Pancreas (tissue), 10 donors: Measurements from ENCODE around the gene TCF4. TPM values are rescaled to one million over a fixed set of nuclear protein-coding genes. Genes with fewer than 3 reads are reported as not detected.

ENCODE experiments used
- ATAC-seq, 4 donors: fragments of 200-7000 bp; cut with Tn5 transposase; one replicate each; pipeline versions ENCODE4 v1.8.0 to v1.9.1; 2020; ENCODE audit warnings: mild to moderate bottlenecking in 4 of 4, moderate library complexity in 4 of 4
- DNase-seq, 6 donors: peaks; one replicate each; pipeline ENCODE4 v3.0.0-alpha.2; 2020
- FAIRE-seq: peaks from 2 replicates; lab custom pipeline; 2012; peaks lifted over from hg19 to GRCh38; lab: Jason Lieb, UNC
- H3K27ac ChIP-seq, 4 donors: fragments of 200-600 bp; sonication (generic); 1 replicate in 3 of 4; 2 replicates in 1 of 4; pipeline versions ENCODE4 v1.5.0 to v1.8.0; 2020
- H3K27me3 ChIP-seq, 4 donors: fragments of 200-600 bp; one replicate each; pipeline ENCODE4 v1.8.0; 2021
- H3K36me3 ChIP-seq, 3 donors: fragments of 200-600 bp; sonication (generic) in 1 of 3; one replicate each; pipeline versions ENCODE4 v1.5.0 to v1.8.0; 2020 to 2021
- H3K4me1 ChIP-seq, 3 donors: fragments of 200-600 bp; one replicate each; pipeline ENCODE4 v1.8.0; 2021
- H3K4me3 ChIP-seq, 4 donors: fragments of 200-600 bp; sonication (generic) in 2 of 4; one replicate each; pipeline versions ENCODE4 v1.5.0 to v1.8.0; 2020 to 2021
- H3K9me3 ChIP-seq, 4 donors: fragments of 200-600 bp; one replicate each; pipeline ENCODE4 v1.8.0; 2021
- WGBS, 2 donors: extraction: QIAGEN DNeasy Blood & Tissue Kit; methylation state at CpG; one replicate each; pipeline ENCODE4 v1.1.7; 2013; 5-methylcytosine and 5-hydroxymethylcytosine counted together
- intact Hi-C, 3 donors: fragments of 100-400 bp; cut with DNase I; formaldehyde crosslinking; loops; one replicate each; pipeline versions ENCODE4 v1.11.1 to v1.14.2; 2022
- polyA plus RNA-seq, 2 donors: library from polyadenylated mRNA; stranded (reverse); fragments of 200-250 nt; gene quantifications; one replicate each; pipeline ENCODE4 v1.2.3, GENCODE V29; 2013
- total RNA-seq, 6 donors: library from RNA; stranded (reverse); fragmentation: NEBNext Ultra II Directional in 4 of 6; extraction: Animal tissue kit (Norgen Biotek cat#: 25700) in 4 of 6; gene quantifications; one replicate each; pipeline versions ENCODE4 v1.2.1 to v1.2.4, GENCODE V29; 2021 to 2023
- TF ChIP-seq, protein P1 (sequence below), 4 donors: fragments of 200-600 bp; sonication (generic) in 3 of 4; IDR thresholded peaks; one replicate each; pipeline versions ENCODE4 v1.5.0 to v1.8.0; 2021; ENCODE audit warnings: antibody characterized with exemption in 4 of 4
- donor health status: healthy with polysubstance abuse.
- donor health status: DM: no; HTN: no; CAD: no; lungs with moderate emphysema.
- donor health status: DM: no; HTN: no; CAD: no.
- donor health status: control.
- donor health status: control.
- donor health status: Bipolar disorder and iron deficiency.
- donor health status: DM: yes; HTN: yes; CAD: no.
- donor health status: DM: no; HTN: no; CAD: no.
- donor health status: DM: no; HTN: no; CAD: no.
- donor health status: DM: yes; HTN: yes; CAD: no.

The TCF4 gene
- total and polyA plus RNA-seq, 8 donors = 4.4 to 27.9 (median 10.5) TPM

DNA sequence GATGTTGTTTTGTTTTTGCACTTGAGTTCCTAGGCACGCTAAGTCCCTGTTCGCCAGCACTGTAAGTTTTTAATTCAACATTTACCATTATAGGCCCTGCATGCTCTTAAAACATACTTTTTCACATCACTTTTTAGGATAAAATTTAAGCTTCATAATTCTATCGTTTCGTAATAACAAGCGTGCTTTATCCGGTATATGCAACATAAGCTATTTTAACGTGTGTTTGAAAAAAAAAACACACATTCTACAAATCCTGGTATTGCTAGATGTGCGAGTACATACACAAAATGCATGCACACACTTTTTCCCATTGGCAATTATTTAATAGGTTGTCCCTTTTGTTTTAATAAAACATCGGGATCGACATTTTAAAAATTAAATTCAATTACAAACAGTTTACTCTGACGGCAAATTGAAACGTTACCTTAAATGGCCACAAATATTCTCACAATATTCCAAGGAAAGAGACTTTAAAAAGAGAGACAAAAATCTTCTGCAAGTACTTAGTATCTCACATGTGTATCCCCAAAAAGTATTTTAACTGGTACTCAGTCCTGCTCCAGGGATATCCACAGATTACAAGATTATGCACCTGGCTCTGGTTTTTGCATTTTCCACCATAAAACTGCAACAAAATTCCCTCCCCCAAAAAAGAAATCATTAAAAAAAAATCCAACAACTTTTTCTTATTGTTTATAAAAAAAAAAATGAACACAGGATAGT is 1.0 kb upstream of the TCF4 start:
- no peaks in the 10 kb centered on the region for H3K4me1 ChIP-seq
- peak overlapping the region; percentile 3 to 53 (median 42) for H3K4me3 ChIP-seq
- H3K36me3 ChIP-seq = no peaks in the 10 kb centered on the region
- TF ChIP-seq, protein P1, sequence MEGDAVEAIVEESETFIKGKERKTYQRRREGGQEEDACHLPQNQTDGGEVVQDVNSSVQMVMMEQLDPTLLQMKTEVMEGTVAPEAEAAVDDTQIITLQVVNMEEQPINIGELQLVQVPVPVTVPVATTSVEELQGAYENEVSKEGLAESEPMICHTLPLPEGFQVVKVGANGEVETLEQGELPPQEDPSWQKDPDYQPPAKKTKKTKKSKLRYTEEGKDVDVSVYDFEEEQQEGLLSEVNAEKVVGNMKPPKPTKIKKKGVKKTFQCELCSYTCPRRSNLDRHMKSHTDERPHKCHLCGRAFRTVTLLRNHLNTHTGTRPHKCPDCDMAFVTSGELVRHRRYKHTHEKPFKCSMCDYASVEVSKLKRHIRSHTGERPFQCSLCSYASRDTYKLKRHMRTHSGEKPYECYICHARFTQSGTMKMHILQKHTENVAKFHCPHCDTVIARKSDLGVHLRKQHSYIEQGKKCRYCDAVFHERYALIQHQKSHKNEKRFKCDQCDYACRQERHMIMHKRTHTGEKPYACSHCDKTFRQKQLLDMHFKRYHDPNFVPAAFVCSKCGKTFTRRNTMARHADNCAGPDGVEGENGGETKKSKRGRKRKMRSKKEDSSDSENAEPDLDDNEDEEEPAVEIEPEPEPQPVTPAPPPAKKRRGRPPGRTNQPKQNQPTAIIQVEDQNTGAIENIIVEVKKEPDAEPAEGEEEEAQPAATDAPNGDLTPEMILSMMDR (IDR thresholded peaks at IDR 0.05) = no peak
- ATAC-seq = peak in 2 of 4 donors; percentile 2 to 17
- intact Hi-C loops = no loop called here
- H3K27me3 ChIP-seq = no peaks in the 10 kb centered on the region
- H3K9me3 ChIP-seq = no peaks in the 10 kb centered on the region
- 9 to 19% methylated on average over 12 of the region's 12 CpGs for WGBS, 2 donors
- no peak for DNase-seq
- peak; percentile 9 for FAIRE-seq
- H3K27ac ChIP-seq = peak overlapping the region in 3 of 4 donors; percentile 22 to 73 (median 54)

DNA sequence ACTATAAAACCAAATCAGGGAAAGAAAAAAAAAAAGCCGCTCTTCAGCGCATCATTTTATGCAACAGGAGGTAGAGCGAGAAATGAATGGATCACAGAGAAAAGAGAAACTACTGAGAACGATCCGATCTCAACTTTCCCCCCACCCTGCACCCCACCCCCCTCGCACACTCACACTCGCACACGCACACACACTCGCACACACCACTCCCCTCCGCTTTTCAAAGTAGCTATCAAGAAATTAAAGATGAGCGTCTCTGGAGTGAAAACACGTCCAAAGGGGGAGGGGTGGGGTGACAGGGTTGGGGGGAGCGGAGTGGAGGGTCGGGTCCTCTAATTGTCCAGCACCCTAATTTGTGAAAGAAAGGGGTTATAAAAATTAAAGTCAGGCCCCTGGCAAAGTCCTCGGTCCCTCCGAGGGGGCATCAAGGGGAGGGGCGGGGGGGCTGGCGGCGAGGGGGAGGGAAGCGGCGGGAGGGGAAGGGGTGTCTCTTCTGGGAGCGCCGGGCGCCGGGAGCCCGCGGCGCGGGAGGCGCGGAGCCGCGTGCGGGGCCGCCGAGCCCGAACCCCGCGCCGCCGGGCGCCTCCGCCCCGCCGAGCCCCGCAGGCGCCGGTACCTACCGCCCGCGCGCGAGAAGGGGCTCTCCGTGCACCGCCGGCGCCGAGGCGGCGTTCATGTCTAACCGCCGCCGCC is 428 bp downstream of the TCF4 start:
- Histone ChIP-seq H3K27me3 (peaks cover 0 to 3% (median 0%) of the 10 kb centered on the region in 4 donors), H3K27ac (peak overlapping the region in 2 of 4 donors; percentile 54 to 73), H3K4me1 (no peaks in the 10 kb centered on the region), H3K9me3 (no peaks in the 10 kb centered on the region), H3K36me3 (no peaks in the 10 kb centered on the region), H3K4me3 (peak overlapping the region; percentile 28 to 53 (median 42))
- TF ChIP-seq, protein P1 (IDR thresholded peaks at IDR 0.05) = no peak
- DNase-seq = peak in 1 of 6 donors; percentile 21
- intact Hi-C loops = no loop called here
- FAIRE-seq = no peak
- 0 to 1% methylated on average over 38 to 63 of the region's 63 CpGs for WGBS, 2 donors
- ATAC-seq = no peak

DNA sequence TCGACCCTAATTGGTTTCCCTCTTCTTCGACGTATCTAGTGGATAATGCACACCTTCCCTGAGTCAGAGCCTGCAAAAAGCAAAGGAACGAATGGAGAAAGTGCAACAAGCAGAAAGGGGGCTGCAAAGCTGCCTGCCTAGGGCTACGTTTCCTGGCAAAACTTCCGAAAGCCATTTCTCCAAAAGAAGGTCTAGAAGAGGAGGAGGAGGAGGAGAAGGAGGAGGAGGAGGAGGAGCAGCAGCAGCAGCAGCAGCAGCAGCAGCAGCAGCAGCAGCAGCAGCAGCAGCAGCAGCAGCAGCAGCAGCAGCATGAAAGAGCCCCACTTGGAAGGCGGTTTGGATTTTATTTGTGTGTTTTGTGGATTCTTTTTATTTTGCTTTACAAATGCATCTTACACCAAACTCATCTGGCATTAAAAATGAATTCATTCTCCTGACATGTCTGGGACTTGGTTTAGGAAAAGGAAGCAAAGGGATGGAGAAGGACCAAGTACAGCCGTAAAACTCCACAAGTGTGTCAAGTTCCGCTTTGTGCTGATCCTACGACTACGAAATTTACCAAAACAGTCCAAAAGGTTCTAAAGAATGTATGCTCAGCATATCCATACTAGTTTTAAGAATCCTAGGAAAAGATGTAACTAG is 2.0 kb downstream of the TCF4 start:
- Histone ChIP-seq H3K27ac (peak overlapping the region in 1 of 4 donors; percentile 10), H3K4me3 (peak overlapping the region in 1 of 4 donors; percentile 23), H3K27me3 (peaks cover 0 to 3% (median 0%) of the 10 kb centered on the region in 4 donors), H3K4me1 (no peaks in the 10 kb centered on the region), H3K9me3 (no peaks in the 10 kb centered on the region), H3K36me3 (no peaks in the 10 kb centered on the region)
- no peak for ATAC-seq
- no peak for DNase-seq
- TF ChIP-seq, protein P1 (IDR thresholded peaks at IDR 0.05) = no peak
- FAIRE-seq = no peak
- WGBS, 2 donors = 74% methylated on average over 11 of the region's 11 CpGs
- intact Hi-C loops = no loop called here

DNA sequence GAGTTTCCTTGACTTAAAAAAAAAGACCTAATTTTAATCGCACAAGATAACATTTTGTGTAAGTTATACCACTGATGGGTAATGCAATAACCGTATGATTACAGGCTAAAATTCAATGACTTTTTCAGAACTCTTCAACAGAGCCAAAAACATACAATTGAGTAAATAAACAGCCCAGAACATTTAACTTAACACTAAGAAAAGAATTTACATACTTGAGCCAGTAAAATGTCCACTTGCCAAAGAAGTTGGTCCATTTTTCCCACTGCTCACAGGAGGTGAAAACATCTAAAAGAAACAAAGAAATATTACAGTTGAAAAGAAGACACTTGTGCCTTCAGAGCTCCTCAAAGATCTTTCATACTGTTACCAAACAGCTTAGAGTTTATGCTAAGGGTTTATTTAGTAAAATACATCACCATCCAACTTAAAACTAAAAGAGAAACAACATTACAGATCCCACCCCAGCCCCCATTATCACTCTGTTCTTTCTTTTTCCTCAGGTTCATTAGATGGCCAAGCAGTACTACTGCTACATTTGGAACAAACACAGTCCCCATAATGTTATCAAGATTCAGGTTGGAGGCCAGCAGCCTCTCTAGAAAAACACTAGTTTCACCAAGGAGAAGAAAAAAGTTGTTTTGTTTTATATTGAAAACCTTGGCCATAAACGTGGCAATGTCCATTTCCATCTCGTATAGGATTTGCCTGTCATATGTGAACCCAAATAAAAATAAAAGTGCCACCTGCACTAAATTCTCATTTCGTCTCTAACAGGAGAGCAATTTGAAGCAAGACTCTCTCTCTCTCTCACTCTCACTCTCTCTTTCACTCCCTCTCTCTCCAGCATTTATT is 2.7 kb downstream of the TCF4 start:
- 44 to 54% methylated on average over 5 of the region's 5 CpGs for WGBS, 2 donors
- DNase-seq = no peak
- H3K4me1 ChIP-seq = no peaks in the 10 kb centered on the region
- peaks cover 0 to 3% (median 0%) of the 10 kb centered on the region in 4 donors for H3K27me3 ChIP-seq
- FAIRE-seq = no peak
- intact Hi-C loops = no loop called here
- no peak overlapping the region for H3K27ac ChIP-seq
- H3K4me3 ChIP-seq = no peak overlapping the region
- H3K36me3 ChIP-seq = no peaks in the 10 kb centered on the region
- no peak for ATAC-seq
- TF ChIP-seq, protein P1 (IDR thresholded peaks at IDR 0.05) = no peak
- H3K9me3 ChIP-seq = no peaks in the 10 kb centered on the region
